Measurements from ENCODE around the gene CACNB4. TPM values are rescaled to one million over a fixed set of nuclear protein-coding genes. Genes with fewer than 3 reads are reported as not detected.
A peak's percentile ranks its signal among the peaks of the same experiment; 100 is the strongest.

The CACNB4 gene
- total and polyA plus RNA-seq, 9 of the 15 experiments (the other 6 are each of a cell fraction or from before 2014, with no cell fraction given) = 0.01 to 0.20 (median 0.04) TPM; not detected in 1

GRCh38 chr2:152025678-152026287 is 73.1 kb downstream of the CACNB4 start (continued):
- no peak for TF ChIP-seq HNRNPK (IDR thresholded peaks at IDR 0.05; ENCODE audit: low read depth, low read length, poor library complexity, severe bottlenecking)
- no peak for TF ChIP-seq ILF3 (IDR thresholded peaks at IDR 0.05; ENCODE audit: borderline replicate concordance)
- no peak for TF ChIP-seq SRSF9 (IDR thresholded peaks at IDR 0.05; ENCODE audit: borderline replicate concordance, low read depth, low read length)
- no peak for TF ChIP-seq MYC (IDR thresholded peaks at IDR 0.05; ENCODE audit: low read depth, low read length)
- TF ChIP-seq MYC (CRISPR knock-in tag; IDR thresholded peaks at IDR 0.05; ENCODE audit: borderline replicate concordance, low read depth) = no peak
- peak; percentile 60; the same call in 1 of the 2 replicates for TF ChIP-seq CHAMP1 (IDR thresholded peaks at IDR 0.05)
- no peak for TF ChIP-seq BCLAF1 (IDR thresholded peaks at IDR 0.05; ENCODE audit: borderline replicate concordance in 1 of 2, control insufficient read depth in 1 of 2, low read depth in 2 of 2, low read length in 1 of 2)
- TF ChIP-seq THRB (CRISPR knock-in tag; conservative IDR thresholded peaks at IDR 0.05) = 0 out of 2 replicates have a peak, but pooled peaks have one; percentile 57
- peak; percentile 52; the same call in 1 of the 2 replicates for TF ChIP-seq RB1 (IDR thresholded peaks at IDR 0.05; ENCODE audit: low read depth)
- TF ChIP-seq TCF15 (CRISPR knock-in tag; IDR thresholded peaks at IDR 0.05) = no peak
- TF ChIP-seq CREB3 (tag; conservative IDR thresholded peaks at IDR 0.05; ENCODE audit: low read depth) = no peak
- TF ChIP-seq ETV5 (CRISPR knock-in tag; IDR thresholded peaks at IDR 0.05; ENCODE audit: low read depth) = no peak
- no peak for TF ChIP-seq GATAD2A (IDR thresholded peaks at IDR 0.05)
- TF ChIP-seq E2F8 (IDR thresholded peaks at IDR 0.05; ENCODE audit: low read depth, partially characterized antibody) = peak; percentile 49
- no peak for TF ChIP-seq HEY1 (CRISPR knock-in tag; IDR thresholded peaks at IDR 0.05; ENCODE audit: borderline replicate concordance)

Measured in K562 (cell line).